Neuronal stem cell (in vitro differentiated cells): ENCODE measurements around the gene SEMA3G.
A peak's percentile ranks its signal among the peaks of the same experiment; 100 is the strongest.

ENCODE experiments used
- DNase-seq: peaks from one replicate; pipeline ENCODE4 v3.0.0-alpha.2; 2013; ENCODE audit warnings: low spot score
- H2AFZ ChIP-seq: one replicate; pipeline ENCODE4 v1.6.1; 2013; ENCODE audit warnings: mild to moderate bottlenecking, low read length, inconsistent platforms
- H2AK5ac ChIP-seq: 2 replicates; pipeline ENCODE4 v1.6.1; 2013; ENCODE audit warnings: low read depth, mild to moderate bottlenecking, inconsistent platforms, low read length, moderate library complexity, mixed read lengths
- H2BK120ac ChIP-seq: 2 replicates; pipeline ENCODE4 v1.6.1; 2013; ENCODE audit warnings: low read depth, mild to moderate bottlenecking, inconsistent platforms, low read length, moderate library complexity, mixed read lengths
- H2BK12ac ChIP-seq: one replicate; pipeline ENCODE4 v1.6.1; 2013; ENCODE audit warnings: low read length, inconsistent platforms
- H2BK15ac ChIP-seq: 2 replicates; pipeline ENCODE4 v1.6.1; 2013; ENCODE audit warnings: mild to moderate bottlenecking, low read length, inconsistent platforms, mixed read lengths
- H2BK5ac ChIP-seq: one replicate; pipeline ENCODE4 v1.6.1; 2013; ENCODE audit warnings: inconsistent platforms, mild to moderate bottlenecking, low read length, moderate library complexity
- H3K14ac ChIP-seq: one replicate; pipeline ENCODE4 v1.6.1; 2013; ENCODE audit warnings: low read length, inconsistent platforms
- H3K18ac ChIP-seq: 2 replicates; pipeline ENCODE4 v1.6.1; 2013; ENCODE audit warnings: low read length, inconsistent platforms
- H3K23ac ChIP-seq: 2 replicates; pipeline ENCODE4 v1.6.1; 2013; ENCODE audit warnings: low read depth, mild to moderate bottlenecking, mixed read lengths, low read length, inconsistent platforms; ENCODE audit not compliant: poor library complexity
- H3K27ac ChIP-seq: replicated peaks from 3 replicates; pipeline ENCODE4 v1.5.1; 2013; ENCODE audit warnings: low read length, inconsistent platforms
- H3K27me3 ChIP-seq, 3 experiments: 2 replicates each; pipeline ENCODE4 v1.6.1; 2013; ENCODE audit warnings: low read length in 3 of 3, mild to moderate bottlenecking in 2 of 3, inconsistent platforms in 1 of 3, low read depth in 1 of 3, mixed read lengths in 1 of 3, moderate library complexity in 1 of 3; ENCODE audit not compliant: control insufficient read depth in 3 of 3, insufficient read depth in 3 of 3
- H3K36me3 ChIP-seq, 2 donors: replicated peaks in 1 of 2; 2 replicates each; pipeline ENCODE4 v1.6.1; 2013; ENCODE audit warnings: low read length in 2 of 2; ENCODE audit not compliant: control insufficient read depth in 2 of 2, insufficient read depth in 2 of 2
- H3K4ac ChIP-seq: 2 replicates; pipeline ENCODE4 v1.6.1; 2013; ENCODE audit warnings: inconsistent platforms, mild to moderate bottlenecking, low read length, moderate library complexity
- H3K4me1 ChIP-seq, 2 donors: 1 replicate in 1 of 2; 2 replicates in 1 of 2; pipeline ENCODE4 v1.6.1; 2013; ENCODE audit warnings: low read length in 2 of 2, low read depth in 1 of 2; ENCODE audit not compliant: control insufficient read depth in 2 of 2, insufficient read depth in 1 of 2
- H3K4me2 ChIP-seq: one replicate; pipeline ENCODE4 v1.6.1; 2013; ENCODE audit warnings: mild to moderate bottlenecking, low read length, inconsistent platforms; ENCODE audit not compliant: insufficient read depth, poor library complexity, severe bottlenecking
- H3K4me3 ChIP-seq, 2 donors: 2 replicates each; pipeline ENCODE4 v1.5.1; 2013; ENCODE audit warnings: low read length in 2 of 2, mild to moderate bottlenecking in 2 of 2, inconsistent platforms in 1 of 2, moderate library complexity in 1 of 2
- H3K79me1 ChIP-seq: one replicate; pipeline ENCODE4 v1.6.1; 2013; ENCODE audit warnings: low read depth, mild to moderate bottlenecking, inconsistent platforms, low read length, moderate library complexity
- H3K9ac ChIP-seq: one replicate; pipeline ENCODE4 v1.6.1; 2013; ENCODE audit warnings: mild to moderate bottlenecking, low read depth, low read length, inconsistent platforms; ENCODE audit not compliant: poor library complexity
- H3K9me3 ChIP-seq, 2 donors: replicated peaks in 1 of 2; 2 replicates each; pipeline versions ENCODE3 to v1.6.1; 2013; ENCODE audit warnings: low read length in 2 of 2, mild to moderate bottlenecking in 2 of 2, inconsistent platforms in 1 of 2, low read depth in 1 of 2, mixed read lengths in 1 of 2, moderate library complexity in 1 of 2; ENCODE audit not compliant: control insufficient read depth in 2 of 2, insufficient read depth in 1 of 2
- H4K8ac ChIP-seq: one replicate; pipeline ENCODE4 v1.6.1; 2013; ENCODE audit warnings: low read depth, mild to moderate bottlenecking, inconsistent platforms, low read length, moderate library complexity
- H4K91ac ChIP-seq: one replicate; pipeline ENCODE4 v1.6.1; 2013; ENCODE audit warnings: low read length, low read depth, mild to moderate bottlenecking, inconsistent platforms; ENCODE audit not compliant: poor library complexity
- WGBS, 2 donors: extraction: QIAGEN DNeasy Blood & Tissue Kit; methylation state at CpG; one replicate each; pipeline ENCODE4 v1.1.7; 2013; ENCODE audit warnings: missing lambda C conversion rate in 2 of 2, mixed read lengths in 1 of 2; ENCODE audit not compliant: insufficient read length in 2 of 2, insufficient replicate concordance in 1 of 2; ENCODE audit errors: extremely low coverage in 2 of 2; 5-methylcytosine and 5-hydroxymethylcytosine counted together

The SEMA3G gene

DNA sequence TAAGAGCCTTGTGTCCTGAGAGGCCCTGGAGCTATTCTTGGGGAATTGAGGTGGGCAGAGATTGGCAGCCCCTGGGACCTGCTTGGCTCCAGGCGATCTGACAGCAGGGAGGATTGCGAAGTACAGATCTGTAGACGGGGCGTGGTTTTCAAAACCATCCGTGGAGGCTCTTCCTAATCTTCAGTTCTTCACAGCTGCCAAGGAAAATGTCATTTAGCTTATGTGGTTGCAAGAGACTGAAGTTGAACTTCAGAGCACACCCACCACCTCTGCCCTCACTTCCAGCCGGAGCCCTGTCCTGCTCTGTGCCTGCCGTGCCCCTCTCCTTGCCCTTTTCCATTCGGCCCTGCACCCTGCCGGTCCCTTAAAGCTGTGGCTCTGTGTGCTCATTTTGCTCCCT lies 23.4 kb upstream of the SEMA3G start:
- no peak overlapping the region for H4K91ac ChIP-seq
- no peak overlapping the region for H3K4ac ChIP-seq
- H3K4me3 ChIP-seq, result no peak overlapping the region
- peaks cover 16% of the 10 kb centered on the region for H3K79me1 ChIP-seq
- no CpG with 5 or more reads among the region's 9 CpGs for WGBS, 2 donors
- H3K4me2 ChIP-seq, result no peak overlapping the region
- H3K23ac ChIP-seq, result no peak overlapping the region
- no peak overlapping the region for H4K8ac ChIP-seq
- H2BK120ac ChIP-seq, result no peak overlapping the region
- no peak overlapping the region for H3K14ac ChIP-seq
- H3K9me3 ChIP-seq, result peaks cover 0 to 2% of the 10 kb centered on the region in 2 donors
- no peaks in the 10 kb centered on the region for H3K4me1 ChIP-seq
- H3K36me3 ChIP-seq, result peaks cover 33 to 91% of the 10 kb centered on the region in 2 donors
- H3K27me3 ChIP-seq, result no peaks in the 10 kb centered on the region
- H2AFZ ChIP-seq, result no peak overlapping the region
- H2BK15ac ChIP-seq, result no peak overlapping the region
- H3K27ac ChIP-seq, result no peak overlapping the region
- no peak overlapping the region for H2AK5ac ChIP-seq
- no peak overlapping the region for H2BK12ac ChIP-seq
- no peak overlapping the region for H2BK5ac ChIP-seq
- DNase-seq, result no peak
- no peak overlapping the region for H3K9ac ChIP-seq
- H3K18ac ChIP-seq, result no peak overlapping the region

DNA sequence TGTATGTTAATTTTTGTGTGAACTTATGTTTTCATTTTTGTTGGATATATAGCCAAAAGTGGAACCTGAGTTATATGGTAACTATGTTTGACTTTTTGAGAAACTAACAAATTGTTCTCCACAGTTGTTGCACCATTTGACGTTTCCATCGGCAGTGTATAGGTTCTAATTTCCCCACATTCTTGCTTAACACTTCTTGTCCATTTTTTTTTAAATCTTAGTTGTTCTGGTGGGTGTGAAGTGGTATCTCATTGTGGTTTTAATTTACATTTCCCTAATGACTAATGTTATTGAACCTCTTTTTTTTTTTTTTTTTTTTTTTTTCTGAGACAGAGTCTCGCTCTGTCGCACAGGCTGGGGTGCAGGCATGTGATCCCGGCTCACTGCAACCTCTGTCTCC lies 18.5 kb upstream of the SEMA3G start:
- Histone ChIP-seq H3K27ac (no peak overlapping the region), H2BK5ac (no peak overlapping the region), H2BK12ac (no peak overlapping the region)

DNA sequence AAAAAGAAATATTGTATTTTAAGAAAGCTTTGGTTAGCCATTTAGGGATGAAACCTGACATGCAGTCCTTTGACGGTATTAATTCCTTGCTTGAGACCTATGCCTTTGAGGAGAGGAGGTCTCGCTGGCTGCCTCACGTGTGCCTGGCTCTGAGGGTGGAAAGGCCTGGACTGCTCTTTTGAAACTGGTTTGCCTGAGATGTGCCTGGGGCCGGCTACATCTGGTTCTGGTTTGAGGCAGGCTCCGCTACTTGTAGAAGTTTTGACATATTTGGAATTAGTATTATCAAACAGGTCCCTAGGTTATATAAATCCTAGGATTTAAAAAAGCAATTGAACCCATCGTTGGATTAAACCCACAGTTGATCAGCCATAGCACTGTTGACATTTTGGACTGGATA lies 17.0 kb upstream of the SEMA3G start:
- no peak overlapping the region for H2BK120ac ChIP-seq
- no peak overlapping the region for H2BK15ac ChIP-seq
- no peak overlapping the region for H2BK12ac ChIP-seq
- H4K91ac ChIP-seq, result no peak overlapping the region
- H3K27me3 ChIP-seq, result no peaks in the 10 kb centered on the region
- H3K4me1 ChIP-seq, result peaks cover 2 to 3% of the 10 kb centered on the region in 2 donors
- H2AFZ ChIP-seq, result no peak overlapping the region
- no peak overlapping the region for H3K9ac ChIP-seq
- peaks cover 0 to 2% of the 10 kb centered on the region in 2 donors for H3K9me3 ChIP-seq
- H3K27ac ChIP-seq, result no peak overlapping the region
- H3K4me2 ChIP-seq, result peak overlapping the region; percentile 14
- no peak overlapping the region for H4K8ac ChIP-seq
- no peak overlapping the region for H2AK5ac ChIP-seq
- no peak overlapping the region for H3K4ac ChIP-seq
- no peak overlapping the region for H3K4me3 ChIP-seq
- H3K79me1 ChIP-seq, result peaks cover 15% of the 10 kb centered on the region
- no peak for DNase-seq
- H3K14ac ChIP-seq, result no peak overlapping the region
- peaks cover 36 to 98% of the 10 kb centered on the region in 2 donors for H3K36me3 ChIP-seq
- no peak overlapping the region for H3K23ac ChIP-seq
- no peak overlapping the region for H2BK5ac ChIP-seq
- WGBS, 2 donors, result no CpG with 5 or more reads among the region's 6 CpGs
- no peak overlapping the region for H3K18ac ChIP-seq

More for the DNA sequence above, 18.5 kb upstream of the SEMA3G start:
- H4K91ac ChIP-seq, result no peak overlapping the region
- H4K8ac ChIP-seq, result no peak overlapping the region
- no peak overlapping the region for H3K4me3 ChIP-seq
- H2BK15ac ChIP-seq, result no peak overlapping the region
- H3K79me1 ChIP-seq, result peaks cover 13% of the 10 kb centered on the region
- no peak overlapping the region for H2AFZ ChIP-seq
- H3K4me2 ChIP-seq, result no peak overlapping the region
- H3K18ac ChIP-seq, result no peak overlapping the region
- WGBS, 2 donors, result no CpG with 5 or more reads among the region's 5 CpGs
- H3K9me3 ChIP-seq, result peaks cover 0 to 2% of the 10 kb centered on the region in 2 donors
- no peak overlapping the region for H3K23ac ChIP-seq
- H3K36me3 ChIP-seq, result peaks cover 32 to 96% of the 10 kb centered on the region in 2 donors
- no peak for DNase-seq
- no peak overlapping the region for H2BK120ac ChIP-seq
- no peak overlapping the region for H3K9ac ChIP-seq
- H3K14ac ChIP-seq, result no peak overlapping the region
- H2AK5ac ChIP-seq, result no peak overlapping the region
- no peaks in the 10 kb centered on the region for H3K27me3 ChIP-seq
- no peaks in the 10 kb centered on the region for H3K4me1 ChIP-seq
- no peak overlapping the region for H3K4ac ChIP-seq

DNA sequence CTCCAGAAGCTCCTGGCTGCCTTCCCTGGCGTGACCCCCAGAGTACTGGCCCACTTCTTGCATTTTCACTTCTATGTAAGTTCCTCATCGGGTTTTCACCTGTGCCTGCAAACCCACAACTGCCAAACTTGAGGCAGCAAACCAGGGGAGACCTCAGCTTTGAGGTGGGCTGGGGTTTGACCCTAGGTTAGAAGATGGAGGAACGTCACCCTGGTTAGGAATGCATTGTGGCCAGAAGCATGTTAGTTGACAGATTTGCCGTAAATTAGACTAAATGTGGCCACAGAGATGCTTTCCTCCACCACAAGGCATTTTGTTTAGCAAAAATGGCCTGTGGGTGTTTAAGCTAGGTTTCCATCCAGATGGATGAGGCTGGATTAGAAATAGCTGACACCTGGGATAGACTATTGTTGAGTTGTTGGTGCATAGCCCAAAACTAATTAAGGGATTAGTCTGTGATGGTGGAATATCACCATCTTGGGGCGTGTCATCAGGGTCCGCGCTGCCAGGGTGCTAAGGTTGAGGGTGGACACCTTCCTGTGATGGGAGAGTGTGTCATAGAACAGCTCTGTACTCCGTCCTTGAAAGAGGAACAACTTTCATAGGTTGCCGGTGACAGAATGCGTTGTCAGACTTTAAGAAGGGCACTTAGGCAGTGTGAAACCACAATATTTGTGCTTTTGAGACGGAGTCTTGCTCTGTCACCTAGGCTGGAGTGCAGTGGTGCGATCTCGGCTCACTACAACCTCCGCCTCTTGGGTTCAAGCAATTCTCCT lies 14.1 kb upstream of the SEMA3G start:
- H3K23ac ChIP-seq, result no peak overlapping the region
- no peak overlapping the region for H4K8ac ChIP-seq
- H3K4ac ChIP-seq, result no peak overlapping the region
- no peaks in the 10 kb centered on the region for H3K9me3 ChIP-seq
- H3K14ac ChIP-seq, result no peak overlapping the region
- H3K27me3 ChIP-seq, result no peaks in the 10 kb centered on the region
- no peak overlapping the region for H2BK12ac ChIP-seq
- no peak for DNase-seq
- peaks cover 14% of the 10 kb centered on the region for H3K79me1 ChIP-seq
- peaks cover 18 to 19% of the 10 kb centered on the region in 2 donors for H3K4me1 ChIP-seq
- no peak overlapping the region for H2BK15ac ChIP-seq
- no peak overlapping the region for H2BK5ac ChIP-seq
- no peak overlapping the region for H3K27ac ChIP-seq
- no peak overlapping the region for H2BK120ac ChIP-seq
- no peak overlapping the region for H3K18ac ChIP-seq
- peak overlapping the region in 1 of 2 donors; percentile 54 for H3K4me3 ChIP-seq
- H4K91ac ChIP-seq, result no peak overlapping the region
- H2AFZ ChIP-seq, result no peak overlapping the region
- H3K36me3 ChIP-seq, result peaks cover 28 to 71% of the 10 kb centered on the region in 2 donors
- H2AK5ac ChIP-seq, result no peak overlapping the region
- WGBS, 2 donors, result no CpG with 5 or more reads among the region's 14 CpGs
- no peak overlapping the region for H3K9ac ChIP-seq
- no peak overlapping the region for H3K4me2 ChIP-seq
